NOMO-1 treated with dmso at 0.1 percent for 144 hours (cell line): ENCODE measurements around the gene CA10.
A peak's percentile ranks its signal among the peaks of the same experiment; 100 is the strongest.

Experiments
- DNase-seq: peaks from one replicate; lab custom pipeline; 2025; ENCODE audit not compliant: unreplicated experiment; lab: John Stamatoyannopoulos, UW

CA10 gene

DNA sequence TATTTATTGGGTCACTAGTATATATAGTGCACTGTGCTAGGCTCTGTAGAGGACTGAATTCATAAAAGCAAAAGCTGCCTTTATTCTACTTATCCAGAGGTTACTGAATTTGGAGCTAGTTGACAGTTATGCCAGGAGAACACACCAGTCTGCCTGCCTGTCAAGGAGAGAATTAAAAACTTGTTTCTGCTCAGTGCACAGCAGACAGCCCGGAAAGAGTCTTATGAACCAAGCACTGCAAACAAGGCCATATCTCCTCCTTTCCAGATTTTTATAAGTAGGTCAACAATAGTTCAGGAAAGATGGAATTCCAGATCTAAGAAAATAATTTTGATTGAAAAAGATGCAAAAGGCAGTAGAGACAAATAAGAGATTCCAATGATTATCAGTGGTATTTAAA is 267.8 kb downstream of the CA10 start:
- no peak for DNase-seq

DNA sequence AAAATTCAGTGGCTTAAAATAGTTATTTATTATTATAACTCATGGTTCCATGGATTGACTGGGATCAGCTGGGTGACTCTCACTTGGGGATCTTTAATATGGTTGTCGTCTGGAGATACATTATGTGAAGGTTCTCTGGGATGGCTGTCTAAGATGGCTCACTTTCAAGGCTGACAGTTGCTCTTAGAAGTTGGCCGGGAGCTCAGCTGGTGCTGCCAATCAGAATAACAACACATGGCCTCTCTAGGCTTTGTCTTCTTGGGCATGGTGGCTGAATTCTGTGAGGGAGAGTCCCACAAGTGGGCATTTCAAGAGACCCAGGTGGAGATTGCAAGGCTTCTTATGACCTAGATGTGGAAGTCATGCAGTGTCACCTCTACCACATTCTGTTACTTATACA is 269.7 kb downstream of the CA10 start:
- no peak for DNase-seq

DNA sequence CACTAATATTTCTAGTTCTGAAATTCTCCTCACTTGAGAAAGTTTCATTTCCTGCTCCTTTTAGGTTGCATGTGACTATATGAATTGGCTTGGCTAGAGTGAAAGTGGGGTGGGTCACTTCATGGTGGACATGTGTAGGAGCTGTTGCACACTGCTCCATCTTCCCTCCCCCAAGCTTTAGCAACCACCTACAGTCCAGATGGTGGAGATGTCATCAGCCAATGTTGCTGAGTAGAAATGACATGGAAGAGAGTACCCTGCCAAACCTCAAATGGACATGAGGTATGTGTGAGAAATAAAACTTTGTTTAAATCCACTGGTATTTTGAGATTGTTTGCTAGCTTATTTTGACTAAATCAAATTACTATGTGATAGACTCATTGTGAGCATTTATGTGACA is 281.5 kb downstream of the CA10 start:
- no peak for DNase-seq

DNA sequence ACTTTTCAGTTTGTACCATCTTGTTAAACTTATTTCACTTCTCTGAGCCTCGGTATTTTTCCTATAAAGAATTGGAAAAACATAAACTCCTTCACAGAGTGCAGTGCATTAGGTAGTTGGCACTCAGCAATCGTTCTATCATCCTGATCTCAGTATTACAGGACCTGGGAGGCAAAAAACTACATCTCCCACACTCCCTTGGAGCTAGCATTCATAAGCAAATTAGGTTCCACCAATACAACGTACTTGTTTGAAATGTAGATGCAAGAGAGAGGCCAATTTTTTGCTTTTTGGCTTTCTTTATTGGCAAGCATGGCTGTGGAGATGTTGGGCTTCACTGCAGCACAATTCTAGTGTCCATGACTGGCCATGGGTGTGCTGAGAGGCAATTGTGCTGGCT is 285.2 kb downstream of the CA10 start:
- no peak for DNase-seq

DNA sequence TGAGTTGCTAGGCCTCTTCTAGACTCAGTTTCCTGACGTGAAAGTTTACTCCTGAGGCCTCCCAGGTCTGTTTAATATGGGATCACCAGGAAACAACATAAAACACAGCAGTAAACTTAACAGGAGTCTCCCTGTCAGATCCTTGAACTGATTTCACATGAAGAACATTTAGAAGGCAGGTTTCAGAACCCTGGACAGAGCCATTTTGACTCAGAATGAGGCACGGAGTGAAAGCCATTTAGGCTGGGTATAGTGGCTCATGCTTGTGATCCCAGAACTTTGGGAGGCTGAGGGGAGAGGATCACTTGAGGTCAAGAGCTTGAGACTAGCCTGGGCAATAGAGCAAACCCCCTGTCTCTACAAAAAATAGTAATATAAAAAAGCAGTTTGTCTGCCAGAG is 289.1 kb downstream of the CA10 start:
- DNase-seq = no peak

DNA sequence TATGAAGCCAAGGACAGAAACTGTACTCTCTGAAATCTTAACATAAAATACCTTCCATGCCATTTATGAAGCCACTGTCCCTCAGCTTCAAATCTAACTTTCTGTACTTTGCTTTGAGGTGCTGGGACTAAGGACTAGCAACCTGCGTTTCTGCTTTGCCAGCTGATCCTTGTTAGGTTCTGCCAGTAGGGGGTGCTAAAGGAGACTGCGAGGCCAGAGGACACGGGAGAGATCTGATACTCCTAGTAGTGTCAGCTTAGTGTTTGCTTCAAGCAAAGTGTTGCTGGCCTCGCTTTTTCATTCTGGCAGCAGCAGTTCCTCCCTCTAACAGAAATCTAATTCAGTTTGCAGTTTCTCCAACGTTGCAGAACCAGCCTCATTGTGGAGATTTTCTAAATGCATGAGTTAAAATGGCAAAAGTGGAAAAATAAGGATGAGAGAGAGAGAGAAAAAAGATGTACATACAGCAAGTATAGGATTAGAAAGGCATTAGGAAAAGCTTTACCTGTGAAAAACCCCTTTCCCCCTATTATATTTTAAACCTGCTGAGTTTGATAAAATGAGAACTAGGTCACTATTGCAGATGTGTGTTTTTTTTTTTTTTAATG is 297.5 kb downstream of the CA10 start:
- peak; percentile 3 for DNase-seq

DNA sequence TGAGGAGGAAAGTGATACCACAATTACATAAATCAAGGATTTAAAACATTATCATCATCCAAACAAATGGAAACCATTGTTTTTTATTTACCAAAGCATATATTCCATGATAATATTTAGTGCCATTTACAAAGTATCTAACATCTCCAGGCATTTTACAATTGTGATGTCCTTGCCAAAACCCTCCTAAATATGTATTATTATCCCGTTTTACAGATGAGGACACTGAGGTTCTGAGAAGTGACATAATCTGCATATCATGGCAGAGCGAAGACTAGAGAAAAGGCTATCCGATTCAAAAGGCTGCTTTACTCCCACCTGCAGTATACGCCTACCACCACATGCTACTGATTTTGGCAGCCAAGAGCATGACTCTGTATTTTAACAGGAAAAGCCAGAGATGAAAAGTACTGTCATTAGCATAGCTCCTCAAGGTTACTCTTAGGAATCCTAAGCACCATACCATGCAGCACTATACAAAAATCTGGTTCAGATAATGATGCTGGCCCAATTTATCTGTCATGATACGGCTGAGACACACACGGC is 301.4 kb downstream of the CA10 start:
- DNase-seq = no peak

DNA sequence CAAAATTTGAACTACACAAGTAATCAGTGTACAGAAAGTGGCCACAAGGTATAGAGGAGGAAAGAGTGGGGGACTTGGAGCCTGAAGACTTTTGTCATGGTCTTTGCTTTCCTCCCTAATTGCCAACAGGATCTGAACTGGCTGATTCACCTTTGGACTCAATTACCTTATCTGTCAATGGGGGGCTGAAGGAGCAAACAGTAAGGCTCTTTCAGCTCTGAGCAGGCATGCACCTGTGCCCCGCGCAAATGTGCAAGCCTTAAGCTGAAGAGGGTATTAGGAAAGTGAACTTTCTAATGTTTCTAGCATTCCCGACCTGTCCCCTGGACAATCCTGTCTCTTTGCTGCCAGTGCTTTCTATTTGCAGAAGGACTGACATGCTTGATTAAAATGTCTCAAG is 302.7 kb downstream of the CA10 start:
- no peak for DNase-seq

DNA sequence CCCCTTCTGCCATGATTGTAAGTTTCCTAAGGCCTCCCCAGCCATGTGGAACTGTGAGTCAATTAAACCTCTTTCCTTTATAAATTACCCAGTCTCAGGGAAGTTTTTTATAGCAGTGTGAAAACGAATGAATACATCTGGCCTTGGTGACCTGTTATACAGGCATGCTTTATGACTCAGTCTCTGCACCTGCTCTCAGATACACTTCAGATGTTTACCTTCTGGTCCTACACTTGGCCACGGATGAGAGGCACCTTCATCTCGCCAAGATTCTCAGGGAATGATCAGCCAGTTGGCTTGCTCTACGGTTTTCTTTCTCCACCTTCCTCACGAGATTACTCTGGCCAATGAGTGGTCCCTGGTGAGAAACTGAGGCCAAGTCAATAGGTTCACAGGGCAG is 304.7 kb downstream of the CA10 start:
- DNase-seq = no peak

DNA sequence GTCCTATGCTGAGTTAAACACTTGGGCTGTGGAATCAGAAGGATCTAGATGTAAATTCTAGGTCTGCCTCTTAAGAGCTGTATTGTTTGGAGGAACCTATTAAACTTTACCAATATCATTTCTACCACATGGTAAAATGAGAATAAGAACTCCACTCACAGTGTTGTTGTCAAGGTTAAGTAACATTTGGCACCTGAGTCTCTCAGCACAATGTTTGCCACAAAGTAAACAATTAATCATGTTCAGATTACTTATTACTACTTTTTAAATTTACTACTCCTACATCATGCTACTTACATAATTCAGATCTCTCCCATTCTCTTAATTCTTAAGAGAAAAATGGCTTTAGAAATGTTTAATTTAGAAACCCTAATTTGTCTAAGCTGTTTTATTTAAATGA is 305.9 kb downstream of the CA10 start:
- no peak for DNase-seq

DNA sequence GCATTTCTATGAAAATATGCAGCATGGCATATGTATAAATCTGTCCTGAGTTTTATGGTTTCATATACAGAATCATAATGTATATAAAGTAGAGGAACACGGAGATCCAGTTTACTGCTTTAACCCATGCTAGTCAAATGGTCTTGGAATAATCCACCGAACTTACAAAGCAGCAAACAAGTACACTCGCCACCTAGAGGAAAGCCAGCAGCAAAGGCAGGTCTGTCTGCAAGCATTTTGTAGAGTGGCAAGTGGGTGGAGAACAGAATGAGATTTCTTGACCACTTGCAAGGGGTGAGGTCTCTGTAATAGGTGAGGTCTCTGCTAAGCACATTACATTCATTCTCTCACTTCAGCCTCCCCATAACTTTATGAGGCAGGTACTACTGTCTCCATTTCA is 308.3 kb downstream of the CA10 start:
- no peak for DNase-seq

DNA sequence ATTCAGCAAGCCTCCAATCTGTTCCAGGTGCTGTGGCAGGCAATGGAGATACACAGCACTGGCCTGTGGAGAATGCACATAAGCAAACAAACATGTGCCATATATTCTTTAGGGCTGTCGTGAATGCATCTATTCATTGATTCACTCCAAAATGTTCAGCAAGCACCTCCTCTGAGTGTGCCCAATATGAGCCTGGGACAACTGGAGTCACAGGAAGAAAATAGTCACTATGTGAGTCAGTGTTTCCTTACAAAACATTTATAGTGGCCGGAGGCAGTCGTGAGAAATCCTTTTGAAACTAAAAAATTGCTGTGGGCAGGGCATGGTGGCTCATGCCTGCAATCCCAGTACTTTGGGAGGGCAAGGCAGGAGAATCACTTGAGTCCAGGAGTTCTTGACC is 310.1 kb downstream of the CA10 start:
- no peak for DNase-seq

DNA sequence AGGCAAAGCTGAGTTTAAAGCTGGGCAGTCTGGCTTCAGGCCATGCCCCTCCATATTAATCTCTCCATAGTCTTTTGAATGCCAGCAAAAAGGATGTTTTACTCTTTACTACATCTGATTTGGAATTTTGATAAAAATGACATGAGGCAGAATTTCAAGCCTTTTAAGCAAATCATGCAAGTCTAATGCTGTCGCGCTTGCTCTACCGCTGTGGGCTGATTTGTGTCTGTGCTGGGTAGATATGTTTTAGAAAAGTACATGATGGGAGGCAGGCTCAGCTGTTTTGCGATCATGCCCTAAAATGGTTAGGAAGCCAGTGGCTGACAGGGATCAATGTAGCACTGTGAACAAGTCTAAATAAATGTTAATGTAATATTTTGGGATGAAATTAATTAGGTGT is 311.9 kb downstream of the CA10 start:
- no peak for DNase-seq

DNA sequence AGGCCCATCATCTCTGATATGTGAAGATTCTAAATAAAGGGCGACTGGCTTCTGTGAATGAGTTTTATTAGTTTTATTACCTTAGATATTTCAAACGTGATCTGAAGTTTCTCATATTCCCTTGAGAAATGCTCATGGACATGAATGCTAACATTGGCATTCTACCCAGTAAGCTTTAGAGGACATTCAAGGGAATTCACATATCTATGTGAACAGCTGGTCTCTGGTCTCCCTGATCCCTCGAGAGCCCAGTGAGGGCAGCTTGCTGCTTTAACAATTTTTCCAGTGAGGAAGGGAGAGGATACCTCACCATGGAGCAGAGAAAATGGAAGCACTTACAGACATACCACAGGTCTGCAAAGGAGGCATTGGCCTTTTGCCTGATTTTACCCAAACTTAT is 312.7 kb downstream of the CA10 start:
- no peak for DNase-seq

DNA sequence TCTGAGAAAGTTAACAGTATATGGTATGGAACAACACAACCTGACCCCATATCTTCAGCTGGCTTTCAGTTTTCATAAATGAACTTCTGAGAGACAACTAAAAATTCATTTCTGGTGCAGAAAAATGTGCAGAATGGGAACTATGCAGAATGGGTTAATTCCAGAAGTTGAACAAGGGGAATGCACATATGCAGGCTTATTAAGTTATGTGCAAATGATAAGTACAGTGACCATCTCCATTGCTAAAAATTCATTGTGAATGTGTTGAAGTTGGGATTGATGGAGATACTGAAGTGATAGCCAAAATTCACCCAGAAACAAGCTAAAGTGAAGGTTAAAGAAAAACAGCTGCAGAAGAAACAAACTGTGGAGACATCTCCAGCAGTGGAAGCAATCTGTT is 315.8 kb downstream of the CA10 start:
- DNase-seq = no peak

DNA sequence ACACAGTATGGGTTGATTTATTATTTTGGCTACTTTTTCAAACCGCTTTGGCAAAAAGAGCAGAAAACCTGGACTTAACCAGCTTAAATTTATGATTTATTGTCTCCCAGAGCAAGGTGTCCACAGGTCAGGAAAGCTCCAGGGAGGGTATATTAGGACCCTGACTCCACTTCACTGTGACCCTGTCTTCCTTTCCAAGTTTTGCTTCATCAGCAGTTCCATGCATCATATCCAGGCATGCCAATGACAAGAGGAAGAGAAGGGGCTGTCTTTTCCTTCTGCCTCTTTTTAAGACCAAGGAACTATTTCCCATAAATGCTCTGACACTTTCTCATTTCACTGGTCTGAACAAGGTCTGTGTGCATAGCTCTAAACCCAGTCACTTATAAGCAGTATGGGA is 316.8 kb downstream of the CA10 start:
- DNase-seq = no peak

DNA sequence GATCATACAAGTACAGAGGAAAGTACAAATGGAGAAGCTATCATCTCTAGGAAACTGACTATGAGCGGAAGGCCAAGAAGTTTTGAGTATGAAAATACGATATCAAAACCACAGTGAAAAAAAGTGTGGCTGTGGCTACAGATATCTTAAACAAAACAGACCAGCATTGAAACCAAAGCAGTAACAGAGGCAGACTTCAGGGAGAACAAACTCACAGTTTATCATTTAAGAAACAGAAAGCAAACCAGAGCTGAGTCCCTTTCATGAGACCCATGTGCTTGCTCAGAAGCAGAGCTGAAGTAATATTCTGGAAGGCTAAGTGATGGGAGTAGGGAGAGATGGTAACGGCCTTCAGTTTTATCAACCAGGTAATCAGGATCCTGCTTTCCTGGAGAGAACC is 317.8 kb downstream of the CA10 start:
- DNase-seq = no peak

DNA sequence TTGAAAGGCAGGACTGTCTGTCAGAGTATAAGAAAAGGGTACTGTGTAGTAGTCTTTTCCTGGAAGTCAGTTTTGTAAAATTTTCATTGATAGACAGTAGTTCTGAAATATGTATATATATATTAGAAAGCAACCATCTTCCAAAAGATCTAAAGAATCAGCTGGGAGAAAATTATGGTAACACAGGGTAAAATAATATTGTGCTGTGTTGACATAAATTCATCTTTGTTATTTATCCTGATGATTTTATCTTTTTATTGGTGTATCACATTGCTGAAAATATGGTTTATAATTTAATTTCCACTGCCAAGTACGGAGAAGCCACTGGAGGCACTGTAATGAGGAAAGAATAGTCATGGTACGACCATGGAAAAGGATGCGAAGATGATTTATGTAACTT is 324.9 kb downstream of the CA10 start:
- DNase-seq = no peak

DNA sequence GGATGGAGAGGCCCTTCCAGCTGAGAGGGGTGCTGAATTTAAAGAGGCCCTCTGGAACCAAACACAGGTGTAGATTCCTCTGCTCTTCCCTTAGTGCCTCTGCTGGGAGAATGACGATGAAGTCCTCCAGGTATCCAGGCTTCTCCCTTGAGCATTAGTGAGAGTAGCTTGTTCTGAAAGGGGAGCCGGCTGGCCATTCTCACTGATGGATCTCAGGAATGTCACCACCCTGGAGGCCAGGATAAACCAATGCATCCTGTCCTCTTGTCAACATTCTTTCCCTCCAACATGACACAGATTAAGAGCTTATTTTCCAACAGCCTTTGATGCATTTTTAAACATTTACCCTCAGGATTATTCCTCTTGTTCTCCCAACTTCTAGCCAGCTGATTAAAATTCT is 325.5 kb downstream of the CA10 start:
- no peak for DNase-seq

DNA sequence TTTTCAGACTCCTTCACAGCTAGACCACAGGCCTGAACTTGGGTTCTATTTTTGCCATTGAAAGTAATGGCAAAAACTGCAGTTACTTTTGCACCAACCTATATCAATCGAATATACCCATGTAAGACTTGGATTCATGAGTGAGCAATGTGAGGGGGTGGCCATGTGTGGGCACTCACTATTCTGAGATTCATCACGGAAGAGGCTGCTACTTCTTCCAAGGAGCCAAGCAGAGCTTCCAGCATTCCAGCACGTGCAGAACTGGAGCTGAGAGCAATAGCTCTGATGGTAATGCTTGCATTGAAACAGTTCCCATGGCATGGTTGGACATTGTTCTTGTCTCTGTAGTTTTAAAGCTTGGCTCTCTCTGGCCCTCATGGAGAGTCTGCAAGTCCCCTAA is 327.6 kb downstream of the CA10 start:
- no peak for DNase-seq

DNA sequence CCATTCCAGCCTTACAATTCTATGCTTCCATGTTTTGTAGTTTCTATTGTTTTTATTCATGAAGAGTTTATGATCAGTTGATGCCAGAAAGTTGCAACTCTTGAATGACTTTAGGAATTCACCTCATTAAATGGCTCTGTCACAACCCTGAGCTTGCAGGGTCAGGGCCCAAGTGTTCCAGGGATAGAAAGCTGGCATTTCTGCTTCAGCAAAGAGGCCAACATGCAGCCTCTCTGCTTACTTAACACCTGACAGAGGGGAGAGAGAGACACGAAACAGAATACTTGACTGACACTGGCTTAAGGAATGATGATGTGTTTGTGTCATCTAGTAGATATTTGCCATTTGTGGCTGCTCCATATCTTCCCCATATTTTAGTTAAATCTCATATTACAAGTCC is 328.1 kb downstream of the CA10 start:
- DNase-seq = no peak

DNA sequence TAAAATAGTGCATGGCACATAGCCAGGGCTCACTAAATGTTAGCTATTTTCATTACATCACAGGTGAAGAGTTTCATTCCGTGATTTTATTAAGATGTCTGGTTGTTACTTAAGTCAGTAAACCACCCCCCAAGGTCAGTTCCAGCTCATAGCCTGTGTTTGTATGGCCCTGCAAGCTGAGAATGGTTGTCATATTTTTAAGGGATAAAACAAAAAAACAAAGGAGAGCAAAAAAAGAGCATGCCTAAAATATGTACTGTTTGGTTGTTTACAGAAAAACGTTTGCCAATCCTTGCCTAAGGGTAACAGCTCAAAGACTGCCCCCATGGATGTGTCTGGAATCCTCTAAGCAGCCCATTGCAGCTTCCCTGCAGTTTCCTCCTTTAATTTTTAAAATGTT is 329.6 kb downstream of the CA10 start:
- no peak for DNase-seq

DNA sequence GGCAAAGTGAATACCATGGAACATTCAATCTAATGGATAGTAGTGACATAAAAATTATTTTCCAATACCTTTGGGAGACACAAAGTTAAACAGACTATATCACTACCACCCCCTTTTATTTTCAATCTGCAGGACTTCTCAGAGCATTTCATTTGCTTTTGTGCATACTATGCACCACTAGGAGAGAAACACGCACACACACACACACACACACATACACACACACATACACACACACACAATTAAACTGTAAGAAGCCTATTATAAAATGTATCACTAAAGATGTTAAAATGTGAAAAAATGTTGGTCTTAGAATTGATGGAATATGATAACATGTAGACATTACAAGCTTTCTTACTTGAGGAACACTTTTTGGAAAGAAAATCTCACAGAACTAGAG is 331.4 kb downstream of the CA10 start:
- DNase-seq = no peak

DNA sequence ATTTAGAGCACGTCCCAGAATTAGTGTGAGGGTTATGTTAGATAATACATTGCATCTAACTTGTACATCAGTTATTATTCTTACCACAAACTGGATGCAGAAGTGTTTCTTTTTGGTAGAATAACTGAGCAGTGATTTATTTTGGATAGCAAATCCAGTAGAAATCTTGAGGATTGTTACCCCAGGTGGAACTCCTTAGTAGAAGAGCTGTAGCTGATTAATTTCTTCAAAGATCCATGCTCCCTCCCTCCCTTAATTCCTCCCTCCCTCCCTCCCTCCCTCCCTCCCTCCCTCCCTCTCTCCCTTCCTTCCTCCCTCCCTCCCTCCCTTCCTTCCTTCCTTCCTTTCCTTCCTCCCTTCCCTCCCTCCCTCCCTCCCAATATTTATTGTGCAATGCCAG is 337.7 kb downstream of the CA10 start:
- DNase-seq = no peak
